Kidney (tissue), 14 donors: ENCODE results near the gene PPAT. TPM values are rescaled to one million over a fixed set of nuclear protein-coding genes. Genes with fewer than 3 reads are reported as not detected.
A peak's percentile ranks its signal among the peaks of the same experiment; 100 is the strongest.
"Not testable (repeated sequence)": the region's sequence is repeated elsewhere in the genome, so short reads cannot be mapped to it uniquely, and the experiment has no call there.

Experiments used
- DNase-seq, 5 donors: peaks; one replicate each; pipeline ENCODE4 v3.0.0-alpha.2; 2013 to 2020
- FAIRE-seq: peaks from 2 replicates; lab custom pipeline; 2012; peaks lifted over from hg19 to GRCh38; lab: Jason Lieb, UNC
- H3K27ac ChIP-seq, 2 donors: one replicate each; pipeline ENCODE4 v1.7.0; 2013; ENCODE audit warnings: low read depth in 2 of 2, low read length in 2 of 2, inconsistent platforms in 1 of 2
- H3K27me3 ChIP-seq: one replicate; pipeline ENCODE4 v1.7.1; 2013; ENCODE audit warnings: low read length, inconsistent platforms; ENCODE audit not compliant: control insufficient read depth, insufficient read depth
- H3K36me3 ChIP-seq, 3 donors: one replicate each; pipeline versions ENCODE4 v1.7.0 to v1.7.1; 2013; ENCODE audit warnings: low read length in 3 of 3, control low read depth in 1 of 3, inconsistent platforms in 1 of 3; ENCODE audit not compliant: insufficient read depth in 3 of 3, control insufficient read depth in 2 of 3
- H3K4me1 ChIP-seq, 3 donors: one replicate each; pipeline versions ENCODE4 v1.7.0 to v1.7.1; 2013; ENCODE audit warnings: low read length in 3 of 3, inconsistent platforms in 1 of 3, low read depth in 1 of 3; ENCODE audit not compliant: control insufficient read depth in 2 of 3, insufficient read depth in 2 of 3
- H3K4me3 ChIP-seq, 3 donors: one replicate each; pipeline versions ENCODE4 v1.7.0 to v1.8.1; 2013; ENCODE audit warnings: low read length in 3 of 3, control low read depth in 1 of 3, inconsistent platforms in 1 of 3
- H3K9ac ChIP-seq, 3 donors: one replicate each; pipeline versions ENCODE4 v1.7.0 to v1.7.1; 2013; ENCODE audit warnings: low read length in 3 of 3, control low read depth in 1 of 3, inconsistent platforms in 1 of 3
- H3K9me3 ChIP-seq, 3 donors: one replicate each; pipeline versions ENCODE4 v1.7.0 to v1.7.1; 2013; ENCODE audit warnings: low read length in 3 of 3, control low read depth in 1 of 3, inconsistent platforms in 1 of 3; ENCODE audit not compliant: control insufficient read depth in 2 of 3, insufficient read depth in 1 of 3
- intact Hi-C: fragments of 100-400 bp; cut with DNase I; formaldehyde crosslinking; loops from one replicate; pipeline ENCODE4 v1.11.1; 2022
- polyA plus RNA-seq: library from polyadenylated mRNA; stranded (reverse); fragments of 350-450 nt; fragmentation: Illumina TruSeq; extraction: RNeasy Lipid Tissue Mini Kit (QIAGEN cat#74804); gene quantifications from one replicate; pipeline ENCODE4 v1.2.3, GENCODE V29; 2014; ENCODE audit warnings: low read depth, low replicate concordance; ENCODE audit not compliant: insufficient read depth
- total RNA-seq: library from RNA; stranded (reverse); fragmentation: NEBNext Ultra II Directional; extraction: Animal tissue kit (Norgen Biotek cat#: 25700); gene quantifications from one replicate; pipeline ENCODE4 v1.2.1, GENCODE V29; 2021
- TF ChIP-seq, protein P1 (sequence below): IDR thresholded peaks from 3 replicates; pipeline ENCODE4 v1.5.1; 2012; ENCODE audit warnings: mild to moderate bottlenecking, moderate library complexity, borderline replicate concordance; ENCODE audit not compliant: insufficient read depth; ENCODE audit errors: extremely low read depth
- donor health status: control.
- donor health status: control.
- donor health status: control.
- donor health status: control.
- donor health status: control.
- donor health status: DM: yes; HTN: yes; CAD: no.
- donor health status: Normal renal cell carcinoma (clear cell type).

The PPAT gene
- total and polyA plus RNA-seq, 2 donors from 2014 or later = 3.6 to 11.2 TPM

DNA sequence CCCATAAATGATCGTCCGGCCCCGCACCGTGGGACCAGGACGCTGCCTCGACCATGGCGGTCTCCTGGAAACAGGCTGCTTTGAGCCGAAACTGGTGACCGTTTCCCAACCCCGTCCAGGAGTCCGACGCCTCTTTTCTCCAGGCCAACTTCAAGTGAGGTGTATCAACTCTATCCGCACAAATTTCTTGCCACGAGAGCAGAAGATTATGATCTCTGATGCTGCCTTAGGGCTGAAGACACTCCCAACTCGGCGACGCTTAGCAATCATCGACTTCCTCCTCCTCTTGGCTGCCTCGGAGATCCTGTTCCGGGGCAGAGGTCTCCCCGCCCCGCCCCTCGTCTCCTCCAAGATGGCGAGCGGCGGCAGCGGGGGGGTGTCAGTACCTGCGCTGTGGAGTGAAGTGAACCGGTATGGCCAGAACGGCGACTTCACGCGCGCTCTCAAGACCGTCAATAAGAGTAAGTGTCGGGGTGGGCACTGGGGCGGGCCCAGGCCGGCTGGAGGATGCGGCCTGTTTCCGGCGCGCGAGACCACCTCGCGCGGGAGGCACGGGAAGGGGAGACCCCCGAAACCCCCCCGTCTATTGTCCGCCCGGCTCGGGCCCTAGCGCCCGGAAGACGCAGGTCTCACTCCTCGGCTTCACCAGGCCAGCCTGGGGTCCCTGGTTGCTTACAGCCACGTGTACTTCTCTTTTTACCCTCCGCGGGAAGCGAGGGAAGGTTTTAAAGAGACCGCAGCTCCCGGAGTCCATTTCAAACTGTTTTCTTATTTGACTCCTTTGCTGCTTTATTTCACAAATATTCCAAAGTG lies 32.1 kb upstream of the PPAT start, which contains the start of gene SRP72:
TSS of gene SRP72 (plus strand) at position 334 of the 813 bp plus-strand sequence. CDS start at position 353, 19 bp downstream.
- Histone ChIP-seq H3K4me3 (peak within 1 kb of the TSS; percentile 82 to 100 (median 100)), H3K9ac (peak within 1 kb of the TSS; percentile 80 to 99 (median 90)), H3K27me3 (no peaks in the 10 kb centered on the region), H3K9me3 (no peaks in the 10 kb centered on the region), H3K27ac (peak within 1 kb of the TSS; percentile 81 to 82), H3K4me1 (peaks cover 4 to 21% (median 8%) of the 10 kb centered on the region in 3 donors), H3K36me3 (peaks cover 3 to 10% (median 3%) of the 10 kb centered on the region in 3 donors)
- TF ChIP-seq, protein P1, sequence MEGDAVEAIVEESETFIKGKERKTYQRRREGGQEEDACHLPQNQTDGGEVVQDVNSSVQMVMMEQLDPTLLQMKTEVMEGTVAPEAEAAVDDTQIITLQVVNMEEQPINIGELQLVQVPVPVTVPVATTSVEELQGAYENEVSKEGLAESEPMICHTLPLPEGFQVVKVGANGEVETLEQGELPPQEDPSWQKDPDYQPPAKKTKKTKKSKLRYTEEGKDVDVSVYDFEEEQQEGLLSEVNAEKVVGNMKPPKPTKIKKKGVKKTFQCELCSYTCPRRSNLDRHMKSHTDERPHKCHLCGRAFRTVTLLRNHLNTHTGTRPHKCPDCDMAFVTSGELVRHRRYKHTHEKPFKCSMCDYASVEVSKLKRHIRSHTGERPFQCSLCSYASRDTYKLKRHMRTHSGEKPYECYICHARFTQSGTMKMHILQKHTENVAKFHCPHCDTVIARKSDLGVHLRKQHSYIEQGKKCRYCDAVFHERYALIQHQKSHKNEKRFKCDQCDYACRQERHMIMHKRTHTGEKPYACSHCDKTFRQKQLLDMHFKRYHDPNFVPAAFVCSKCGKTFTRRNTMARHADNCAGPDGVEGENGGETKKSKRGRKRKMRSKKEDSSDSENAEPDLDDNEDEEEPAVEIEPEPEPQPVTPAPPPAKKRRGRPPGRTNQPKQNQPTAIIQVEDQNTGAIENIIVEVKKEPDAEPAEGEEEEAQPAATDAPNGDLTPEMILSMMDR = no peak
- DNase-seq (peak; percentile 93 to 97 (median 95)), FAIRE-seq (no peak)
- intact Hi-C loops = no loop called here

DNA sequence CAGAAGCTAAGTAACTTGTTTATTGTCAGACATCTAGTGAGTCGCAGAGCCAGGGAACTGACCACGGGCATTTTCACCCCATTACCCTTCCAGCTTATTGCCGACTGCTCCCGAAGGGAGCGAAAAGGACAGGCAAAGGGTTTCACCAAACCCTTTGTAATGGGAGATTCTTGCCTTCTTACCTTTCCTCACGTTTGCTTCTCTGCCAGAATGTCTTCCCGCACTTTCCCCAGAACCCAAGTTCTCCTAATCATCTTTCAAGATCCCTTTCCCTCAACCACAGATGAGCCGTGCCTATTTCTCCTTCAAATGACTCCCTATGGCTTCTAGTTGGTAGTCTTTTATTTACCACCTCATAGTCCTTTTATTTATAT lies 31.5 kb upstream of the PPAT start:
- H3K9ac ChIP-seq = peak overlapping the region; percentile 80 to 99 (median 90)
- intact Hi-C loops = no loop called here
- H3K27ac ChIP-seq = peak overlapping the region; percentile 81 to 82
- H3K4me1 ChIP-seq = peaks cover 4 to 21% (median 8%) of the 10 kb centered on the region in 3 donors
- TF ChIP-seq, protein P1 = no peak
- H3K4me3 ChIP-seq = peak overlapping the region; percentile 82 to 100 (median 100)
- peaks cover 0 to 10% (median 3%) of the 10 kb centered on the region in 3 donors for H3K36me3 ChIP-seq
- FAIRE-seq (no peak), DNase-seq (peak in 1 of 5 donors; percentile 27)
- H3K9me3 ChIP-seq = no peaks in the 10 kb centered on the region
- no peaks in the 10 kb centered on the region for H3K27me3 ChIP-seq

DNA sequence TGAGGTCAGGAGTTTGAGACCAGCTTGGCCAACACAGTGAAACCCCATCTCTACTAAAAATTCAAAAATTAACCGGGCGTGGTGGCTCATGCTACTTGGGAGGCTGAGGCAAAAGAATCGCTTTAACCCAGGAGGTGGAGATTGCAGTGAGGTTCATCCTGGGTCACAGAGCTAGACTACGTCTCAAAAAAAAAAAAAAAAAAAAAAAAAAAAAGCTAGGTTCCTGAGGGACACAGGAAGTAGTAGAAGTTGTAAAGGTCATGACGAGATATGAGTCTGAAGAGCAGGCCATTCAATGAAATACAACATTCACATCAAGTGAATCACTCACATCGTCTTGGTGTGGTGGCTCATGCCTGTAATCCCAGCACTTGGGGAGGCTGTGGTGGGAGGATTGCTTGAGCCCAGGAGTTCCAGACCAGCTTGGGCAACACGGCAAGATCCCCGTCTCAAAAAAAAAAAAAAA lies 30.9 kb upstream of the PPAT start:
- FAIRE-seq, H3K9me3 ChIP-seq, H3K27ac ChIP-seq, intact Hi-C loops, H3K27me3 ChIP-seq, H3K36me3 ChIP-seq: not testable (repeated sequence)
- peaks cover 4 to 21% (median 8%) of the 10 kb centered on the region in 3 donors for H3K4me1 ChIP-seq
- H3K4me3 ChIP-seq = peak overlapping the region; percentile 82 to 100 (median 100)
- H3K9ac ChIP-seq = peak overlapping the region; percentile 80 to 99 (median 90)
- peak in 2 of 5 donors; percentile 2 to 13 for DNase-seq
